ENCODE measurements around the gene TRAIP. TPM values are rescaled to one million over a fixed set of nuclear protein-coding genes. Genes with fewer than 3 reads are reported as not detected.

The TRAIP gene
- total and polyA plus RNA-seq, 9 donors, result 1.8 to 4.5 (median 2.8) TPM

DNA sequence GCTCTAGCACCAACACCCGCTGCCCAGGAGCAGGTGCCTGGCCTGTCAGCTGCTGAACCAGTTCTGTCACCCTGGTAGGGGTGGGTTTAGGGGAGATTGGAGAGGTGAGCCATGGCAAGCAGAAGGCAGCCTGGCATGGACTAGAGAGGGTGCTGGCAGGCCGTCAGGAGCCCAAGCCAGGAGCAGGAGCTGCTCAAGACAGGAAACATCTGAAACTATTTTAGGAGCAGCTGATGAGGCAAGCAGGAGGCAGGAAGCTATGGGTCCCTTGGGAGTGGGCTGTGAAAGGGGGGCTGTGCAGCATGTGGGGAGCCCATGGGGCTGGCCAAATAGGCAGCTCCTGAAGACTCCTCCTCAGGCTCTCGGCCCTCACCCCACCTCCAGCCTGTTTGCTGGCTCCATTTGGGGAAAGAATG is 51.0 kb downstream of the TRAIP start:
- peaks cover 11% of the 10 kb centered on the region for H3K4me1 ChIP-seq (ENCODE audit: insufficient read depth)
- no peaks in the 10 kb centered on the region for H3K36me3 ChIP-seq
- TF ChIP-seq, protein P1, sequence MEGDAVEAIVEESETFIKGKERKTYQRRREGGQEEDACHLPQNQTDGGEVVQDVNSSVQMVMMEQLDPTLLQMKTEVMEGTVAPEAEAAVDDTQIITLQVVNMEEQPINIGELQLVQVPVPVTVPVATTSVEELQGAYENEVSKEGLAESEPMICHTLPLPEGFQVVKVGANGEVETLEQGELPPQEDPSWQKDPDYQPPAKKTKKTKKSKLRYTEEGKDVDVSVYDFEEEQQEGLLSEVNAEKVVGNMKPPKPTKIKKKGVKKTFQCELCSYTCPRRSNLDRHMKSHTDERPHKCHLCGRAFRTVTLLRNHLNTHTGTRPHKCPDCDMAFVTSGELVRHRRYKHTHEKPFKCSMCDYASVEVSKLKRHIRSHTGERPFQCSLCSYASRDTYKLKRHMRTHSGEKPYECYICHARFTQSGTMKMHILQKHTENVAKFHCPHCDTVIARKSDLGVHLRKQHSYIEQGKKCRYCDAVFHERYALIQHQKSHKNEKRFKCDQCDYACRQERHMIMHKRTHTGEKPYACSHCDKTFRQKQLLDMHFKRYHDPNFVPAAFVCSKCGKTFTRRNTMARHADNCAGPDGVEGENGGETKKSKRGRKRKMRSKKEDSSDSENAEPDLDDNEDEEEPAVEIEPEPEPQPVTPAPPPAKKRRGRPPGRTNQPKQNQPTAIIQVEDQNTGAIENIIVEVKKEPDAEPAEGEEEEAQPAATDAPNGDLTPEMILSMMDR (IDR thresholded peaks at IDR 0.05), result no peak
- TF ChIP-seq EP300 (IDR thresholded peaks at IDR 0.05) (no peak), POLR2A (IDR thresholded peaks at IDR 0.05) (no peak)
- peak overlapping the region; percentile 74 to 83 for H3K27ac ChIP-seq
- DNase-seq, result peak; percentile 74 to 89 (median 84)
- no peak overlapping the region for H3K4me3 ChIP-seq
- intact Hi-C loops (cut with DNase I), result loop anchor here in 2 of 4 donors (2.0 to 10.0 kb wide), 2 partner anchors 33 to 99 kb away; partner anchors contain the start of gene MST1R (in 1 of the 2)
- H3K27me3 ChIP-seq, result no peaks in the 10 kb centered on the region
- H3K9me3 ChIP-seq, result no peaks in the 10 kb centered on the region
- 39 to 47% (median 42%) methylated on average over 3 of the region's 3 CpGs for whole genome bisulfite sequencing, 3 donors

DNA sequence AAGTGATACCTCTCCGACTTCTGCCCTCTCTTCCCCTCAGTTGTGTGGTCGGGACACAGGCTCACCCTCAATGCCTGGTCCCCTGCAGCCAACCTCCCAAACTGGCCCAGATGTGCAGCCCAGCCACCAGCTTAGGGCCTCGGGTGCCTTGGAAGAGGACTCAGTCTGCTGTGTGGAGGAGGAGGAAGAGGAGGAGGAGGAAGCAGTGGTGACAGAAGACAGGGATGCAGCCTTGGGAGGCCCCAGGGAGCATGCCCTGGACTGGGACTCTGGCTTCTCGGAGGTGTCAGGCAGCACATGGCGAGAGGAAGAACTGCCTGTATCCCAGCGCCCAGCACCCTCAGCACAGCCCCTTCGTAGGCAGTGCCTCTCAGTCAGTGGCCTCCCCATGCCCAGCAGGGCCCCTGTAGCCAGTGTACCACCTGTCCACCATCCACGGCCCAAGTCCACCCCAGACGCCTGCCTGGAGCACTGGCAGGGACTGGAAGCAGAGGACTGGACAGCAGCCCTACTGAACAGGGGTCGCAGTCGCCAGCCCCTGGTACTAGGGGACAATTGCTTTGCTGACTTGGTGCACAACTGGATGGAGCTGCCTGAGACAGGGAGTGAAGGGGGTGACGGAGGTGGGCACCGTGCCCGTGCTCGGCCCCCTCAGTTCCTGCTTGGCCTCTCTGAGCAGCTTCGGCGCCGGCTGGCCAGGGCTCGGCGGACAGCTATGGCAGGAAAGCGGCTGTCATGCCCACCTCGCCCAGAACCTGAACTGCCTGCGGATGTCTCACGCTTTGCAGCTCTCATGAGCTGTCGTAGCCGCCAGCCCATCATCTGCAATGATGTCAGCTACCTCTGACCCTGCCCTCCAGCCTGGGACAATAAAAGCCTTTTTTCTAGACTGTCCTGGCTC is 52.0 kb downstream of the TRAIP start:
- TF ChIP-seq, protein P1 (IDR thresholded peaks at IDR 0.05), result no peak
- TF ChIP-seq POLR2A (IDR thresholded peaks at IDR 0.05), result no peak
- no peak for TF ChIP-seq EP300 (IDR thresholded peaks at IDR 0.05)
- intact Hi-C loops (cut with DNase I), result loop anchor here in 2 of 4 donors (2.0 to 10.0 kb wide), 2 partner anchors 34 to 100 kb away; partner anchors contain the start of gene MST1R (in 1 of the 2)
- Histone ChIP-seq H3K36me3 (no peaks in the 10 kb centered on the region), H3K27ac (no peak overlapping the region), H3K4me1 (ENCODE audit: insufficient read depth) (peaks cover 11% of the 10 kb centered on the region), H3K4me3 (peak overlapping the region; percentile 67), H3K9me3 (no peaks in the 10 kb centered on the region), H3K27me3 (no peaks in the 10 kb centered on the region)
- 67 to 75% (median 68%) methylated on average over 24 to 26 of the region's 26 CpGs for WGBS, 3 donors
- DNase-seq, result peak in 3 of 5 donors; percentile 43 to 54 (median 48)

DNA sequence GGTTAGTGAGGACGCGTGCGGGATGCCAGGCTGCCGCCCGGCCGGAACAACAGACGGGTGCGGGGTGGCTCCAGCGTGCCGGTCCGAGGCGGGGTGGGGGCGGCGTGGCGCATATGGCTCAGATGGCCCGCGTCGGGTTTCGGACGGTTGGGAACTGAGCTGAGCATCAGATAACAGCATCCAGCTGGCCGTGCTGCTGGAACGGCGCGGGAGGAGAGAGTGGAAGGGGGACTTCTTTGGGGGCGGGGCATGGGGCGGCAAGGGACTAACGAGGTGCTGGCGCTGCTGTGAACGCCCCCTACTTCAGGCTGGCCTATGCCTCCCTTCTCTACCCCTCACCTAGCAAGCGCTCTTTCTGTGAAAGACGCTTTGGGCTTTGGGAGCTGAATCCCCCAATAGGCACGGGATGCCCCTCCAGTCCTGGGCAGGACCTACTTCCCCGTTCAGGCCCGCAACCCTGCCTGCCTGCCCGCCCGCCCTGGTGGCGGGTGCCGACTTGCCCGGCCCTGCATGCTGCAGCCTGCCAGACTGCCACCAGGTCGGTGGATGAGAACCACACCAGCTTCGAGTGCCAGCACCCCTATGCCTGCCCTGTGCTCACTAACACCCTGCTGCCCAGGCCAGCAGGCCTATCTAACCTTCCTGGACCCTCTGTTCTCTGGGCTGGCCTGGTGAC is 52.8 kb downstream of the TRAIP start:
- H3K36me3 ChIP-seq, result no peaks in the 10 kb centered on the region
- TF ChIP-seq, protein P1 (IDR thresholded peaks at IDR 0.05), result no peak
- peak in 2 of 5 donors; percentile 36 to 50 for DNase-seq
- H3K27ac ChIP-seq, result peak overlapping the region; percentile 50 to 92
- H3K4me3 ChIP-seq, result peak overlapping the region; percentile 67
- H3K4me1 ChIP-seq (ENCODE audit: insufficient read depth), result peaks cover 11% of the 10 kb centered on the region
- no peaks in the 10 kb centered on the region for H3K27me3 ChIP-seq
- WGBS, 3 donors, result 1 to 3% (median 2%) methylated on average over 28 to 41 of the region's 41 CpGs
- no peaks in the 10 kb centered on the region for H3K9me3 ChIP-seq
- intact Hi-C loops (cut with DNase I), result loop anchor here (2.0 to 10.0 kb wide), 3 partner anchors 35 to 101 kb away; partner anchors contain the start of gene MST1R (in 1 of the 4)

DNA sequence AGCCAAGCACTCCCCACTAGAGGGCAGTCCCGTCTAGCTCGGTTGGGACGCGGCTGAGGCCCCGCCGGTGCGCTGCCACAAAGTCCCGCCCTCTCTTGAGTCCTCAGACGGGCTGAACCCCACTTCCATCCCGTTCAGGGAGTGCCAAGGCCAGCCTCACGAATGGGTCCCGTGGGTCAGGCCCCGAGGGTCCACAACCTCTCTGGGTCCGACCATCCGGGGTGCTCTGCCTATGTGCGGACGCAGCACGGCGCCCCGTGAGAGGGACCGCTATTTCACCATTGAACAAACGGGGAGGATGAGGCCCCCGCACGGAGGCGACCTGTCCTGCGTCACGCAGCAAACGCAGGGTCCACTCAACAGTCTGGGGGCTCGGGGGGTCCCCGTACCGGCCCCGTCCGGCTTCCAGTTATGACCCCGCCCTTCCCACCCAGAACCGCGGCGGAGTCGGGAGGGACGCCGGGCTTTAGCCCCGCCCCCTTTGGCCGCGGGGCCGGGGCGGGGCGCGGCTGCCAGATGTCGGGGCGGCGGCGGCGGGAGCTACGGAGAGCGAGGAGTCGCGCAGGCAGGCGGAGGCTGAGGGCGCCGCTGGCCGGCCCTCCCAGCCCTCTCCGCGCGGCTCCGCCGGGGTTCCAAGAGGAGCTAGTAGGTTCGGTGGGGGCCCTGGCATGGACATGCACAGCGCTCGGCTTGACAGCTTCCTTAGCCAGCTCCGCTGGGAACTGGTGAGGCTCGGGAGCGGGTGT is 53.5 kb downstream of the TRAIP start, which contains the start of gene INKA1:
Gene INKA1, plus strand, starts transcription at position 543 of the 746 bp plus-strand sequence. Its CDS starts 132 bp downstream, at position 675.
- 0 to 1% (median 1%) methylated on average over 31 to 71 of the region's 71 CpGs for WGBS, 3 donors
- H3K4me3 ChIP-seq, result peak within 1 kb of the TSS; percentile 67
- peak; percentile 89 to 92 (median 91) for DNase-seq
- peaks cover 11% of the 10 kb centered on the region for H3K4me1 ChIP-seq (ENCODE audit: insufficient read depth)
- peak within 1 kb of the TSS; percentile 50 to 92 for H3K27ac ChIP-seq
- H3K27me3 ChIP-seq, result no peaks in the 10 kb centered on the region
- H3K36me3 ChIP-seq, result no peaks in the 10 kb centered on the region
- H3K9me3 ChIP-seq, result no peaks in the 10 kb centered on the region
- no peak for TF ChIP-seq EP300 (IDR thresholded peaks at IDR 0.05)
- TF ChIP-seq, protein P1 (IDR thresholded peaks at IDR 0.05), result peak; percentile 87 to 95 (median 91)
- TF ChIP-seq POLR2A (IDR thresholded peaks at IDR 0.05), result peak; percentile 16
- intact Hi-C loops (cut with DNase I), result loop anchor here in 3 of 4 donors (2.0 to 10.0 kb wide), 3 partner anchors 36 to 102 kb away; partner anchors contain the start of gene MST1R (in 1 of the 3)
